DMS53 (cell line): ENCODE results near the gene GDF10.
A peak's percentile ranks its signal among the peaks of the same experiment; 100 is the strongest.

Source experiments
- DNase-seq: peaks from one replicate; lab custom pipeline; 2025; lab: John Stamatoyannopoulos, UW

The GDF10 gene

GRCh38 chr10:47353351-47353750 lies 53.4 kb downstream of the GDF10 start:
- DNase-seq = no peak

- peak; percentile 23 for DNase-seq
Measured at GRCh38 chr10:47354165-47354564, 54.2 kb downstream of the GDF10 start.

GRCh38 chr10:47354900-47355299 lies 54.9 kb downstream of the GDF10 start:
- DNase-seq = no peak

- DNase-seq = no peak
Measured at GRCh38 chr10:47356708-47357107, 56.7 kb downstream of the GDF10 start.

- no peak for DNase-seq
Measured at GRCh38 chr10:47357131-47357582, 57.2 kb downstream of the GDF10 start.

- DNase-seq = no peak
Measured at GRCh38 chr10:47357911-47358310, 57.9 kb downstream of the GDF10 start.

GRCh38 chr10:47358457-47358856 lies 58.5 kb downstream of the GDF10 start:
- no peak for DNase-seq

GRCh38 chr10:47359101-47359500 lies 59.1 kb downstream of the GDF10 start:
- no peak for DNase-seq

- DNase-seq = no peak
Measured at GRCh38 chr10:47359626-47360418, 59.8 kb downstream of the GDF10 start.

- DNase-seq = no peak
Measured at GRCh38 chr10:47360419-47361040, 60.5 kb downstream of the GDF10 start.

- DNase-seq = peak; percentile 72
Measured at GRCh38 chr10:47361293-47361692, 61.3 kb downstream of the GDF10 start.

GRCh38 chr10:47362199-47362598 lies 62.2 kb downstream of the GDF10 start:
- no peak for DNase-seq
